HAP-1 (cell line): ENCODE results near the gene OR4K15.
"Not testable (repeated sequence)": the region's sequence is repeated elsewhere in the genome, so short reads cannot be mapped to it uniquely, and the experiment has no call there.

ENCODE experiments used
- DNase-seq, 2 experiments: peaks; one replicate each; pipeline ENCODE4 v3.0.0-alpha.2; 2016 to 2020; ENCODE audit warnings: low spot score in 2 of 2
- H3K27me3 ChIP-seq: fragments of 250-450 bp; sonication (Bioruptor Pico); 2 replicates; pipeline ENCODE4 v1.5.1; 2020; ENCODE audit warnings: low read depth, mild to moderate bottlenecking, moderate library complexity
- H3K36me3 ChIP-seq: fragments of 250-450 bp; sonication (Bioruptor Pico); replicated peaks from 2 replicates; pipeline ENCODE4 v1.5.1; 2020; ENCODE audit warnings: mild to moderate bottlenecking
- H3K4me1 ChIP-seq: fragments of 250-450 bp; sonication (Bioruptor Pico); 2 replicates; pipeline ENCODE4 v1.5.1; 2020; ENCODE audit warnings: mild to moderate bottlenecking
- H3K4me3 ChIP-seq: fragments of 250-450 bp; sonication (Bioruptor Pico); 2 replicates; pipeline ENCODE4 v1.5.1; 2020; ENCODE audit warnings: mild to moderate bottlenecking, moderate library complexity
- H3K9me3 ChIP-seq: fragments of 250-450 bp; sonication (Bioruptor Pico); 2 replicates; pipeline ENCODE4 v1.5.1; 2020; ENCODE audit warnings: mild to moderate bottlenecking, moderate library complexity
- in situ Hi-C: fragments of 300-500 bp; cut with MboI; formaldehyde crosslinking; loops from 3 replicates; pipeline ENCODE4 v1.14.3; 2020; ENCODE audit warnings: low sequenced_read_pairs, inconsistent platforms, mixed read lengths

Gene OR4K15

GRCh38 chr14:19975291-19975690 lies at the start of gene OR4K15:
OR4K15 (plus strand) TSS chr14:19975591; CDS start chr14:19975591, 0 bp downstream.
- Histone ChIP-seq H3K4me1 (no peaks in the 10 kb centered on the region), H3K4me3 (no peak within 1 kb of the TSS), H3K36me3 (no peaks in the 10 kb centered on the region), H3K9me3 (no peaks in the 10 kb centered on the region), H3K27me3 (no peaks in the 10 kb centered on the region)
- in situ Hi-C loops, result no loop called here
- no peak for DNase-seq

- Histone ChIP-seq H3K36me3 (no peaks in the 10 kb centered on the region), H3K4me3 (no peak within 1 kb of the TSS), H3K27me3 (no peaks in the 10 kb centered on the region), H3K9me3 (peaks cover 17% of the 10 kb centered on the region), H3K4me1 (no peaks in the 10 kb centered on the region)
- no peak for DNase-seq
- in situ Hi-C loops, result no loop called here
Measured at GRCh38 chr14:19930617-19931016, 44.8 kb upstream of the OR4K15 start, which contains the start of gene OR4K1. OR4K1 (plus strand) TSS chr14:19930917; CDS start chr14:19935667, 4,750 bp downstream.

GRCh38 chr14:19941668-19942067 lies 33.7 kb upstream of the OR4K15 start:
- DNase-seq, result no peak
- no peaks in the 10 kb centered on the region for H3K27me3 ChIP-seq
- H3K36me3 ChIP-seq, result no peaks in the 10 kb centered on the region
- H3K9me3 ChIP-seq, result peaks cover 7% of the 10 kb centered on the region; the same call in 1 of the 2 replicates
- in situ Hi-C loops, result no loop called here
- H3K4me1 ChIP-seq, result no peaks in the 10 kb centered on the region
- H3K4me3 ChIP-seq, result no peak overlapping the region

GRCh38 chr14:19947413-19948090 lies 27.8 kb upstream of the OR4K15 start:
- no peak overlapping the region for H3K4me3 ChIP-seq
- in situ Hi-C loops, result no loop called here
- H3K36me3 ChIP-seq, result no peaks in the 10 kb centered on the region
- H3K9me3 ChIP-seq, result peaks cover under 1% of the 10 kb centered on the region
- no peaks in the 10 kb centered on the region for H3K4me1 ChIP-seq
- no peaks in the 10 kb centered on the region for H3K27me3 ChIP-seq
- DNase-seq, result no peak

- H3K36me3 ChIP-seq, result no peaks in the 10 kb centered on the region
- H3K4me1 ChIP-seq, result no peaks in the 10 kb centered on the region
- in situ Hi-C loops, result no loop called here
- no peaks in the 10 kb centered on the region for H3K27me3 ChIP-seq
- H3K4me3 ChIP-seq, result no peak overlapping the region
- DNase-seq, result no peak
- H3K9me3 ChIP-seq, result peaks cover 3% of the 10 kb centered on the region; the same call in 1 of the 2 replicates
Measured at GRCh38 chr14:19949218-19949617, 26.2 kb upstream of the OR4K15 start.

- DNase-seq, H3K9me3 ChIP-seq, H3K27me3 ChIP-seq, H3K36me3 ChIP-seq, H3K4me3 ChIP-seq, in situ Hi-C loops, H3K4me1 ChIP-seq: not testable (repeated sequence)
Measured at GRCh38 chr14:19969735-19970134, 5.7 kb upstream of the OR4K15 start.

GRCh38 chr14:19974844-19975243 lies 547 bp upstream of the OR4K15 start:
- no peak for DNase-seq
- in situ Hi-C loops, result no loop called here
- no peaks in the 10 kb centered on the region for H3K36me3 ChIP-seq
- H3K4me1 ChIP-seq, result no peaks in the 10 kb centered on the region
- no peaks in the 10 kb centered on the region for H3K27me3 ChIP-seq
- no peak overlapping the region for H3K4me3 ChIP-seq
- no peaks in the 10 kb centered on the region for H3K9me3 ChIP-seq

GRCh38 chr14:19993438-19993837 lies 18.0 kb downstream of the OR4K15 start:
- H3K9me3 ChIP-seq, result no peaks in the 10 kb centered on the region; the same call in 1 of the 2 replicates

GRCh38 chr14:20001863-20002262 lies 26.5 kb downstream of the OR4K15 start, which contains the start of gene OR4Q2:
OR4Q2 (plus strand) TSS chr14:20002163.
- no peaks in the 10 kb centered on the region for H3K4me1 ChIP-seq
- in situ Hi-C loops, result no loop called here

More at GRCh38 chr14:19993438-19993837, 18.0 kb downstream of the OR4K15 start:
- Histone ChIP-seq H3K4me3 (no peak overlapping the region), H3K36me3 (no peaks in the 10 kb centered on the region), H3K4me1 (no peaks in the 10 kb centered on the region), H3K27me3 (no peaks in the 10 kb centered on the region)
- no peak for DNase-seq
- in situ Hi-C loops, result no loop called here

GRCh38 chr14:20002319-20002718 lies 26.9 kb downstream of the OR4K15 start:
- Histone ChIP-seq H3K36me3 (no peaks in the 10 kb centered on the region), H3K27me3 (no peaks in the 10 kb centered on the region), H3K4me3 (no peak overlapping the region), H3K4me1 (no peaks in the 10 kb centered on the region), H3K9me3 (no peaks in the 10 kb centered on the region; the same call in 1 of the 2 replicates)
- in situ Hi-C loops, result no loop called here
- no peak for DNase-seq

More at GRCh38 chr14:20001863-20002262, 26.5 kb downstream of the OR4K15 start, which contains the start of gene OR4Q2:
- no peaks in the 10 kb centered on the region for H3K36me3 ChIP-seq
- DNase-seq, result no peak
- no peaks in the 10 kb centered on the region; the same call in 1 of the 2 replicates for H3K9me3 ChIP-seq
- H3K4me3 ChIP-seq, result no peak within 1 kb of the TSS
- no peaks in the 10 kb centered on the region for H3K27me3 ChIP-seq

GRCh38 chr14:20008156-20008555 lies 32.8 kb downstream of the OR4K15 start:
- DNase-seq, result no peak
- H3K4me3 ChIP-seq, result no peak overlapping the region
- H3K27me3 ChIP-seq, result no peaks in the 10 kb centered on the region
- no peaks in the 10 kb centered on the region; the same call in 1 of the 2 replicates for H3K9me3 ChIP-seq
- in situ Hi-C loops, result no loop called here
- H3K4me1 ChIP-seq, result no peaks in the 10 kb centered on the region
- no peaks in the 10 kb centered on the region for H3K36me3 ChIP-seq

GRCh38 chr14:20019257-20019865 lies 44.0 kb downstream of the OR4K15 start, which contains the start of gene OR4K14:
OR4K14 (minus strand) TSS chr14:20019307; CDS start chr14:20015193, 4,114 bp downstream.
- in situ Hi-C loops, result no loop called here
- DNase-seq, result no peak
- no peaks in the 10 kb centered on the region for H3K9me3 ChIP-seq

More at GRCh38 chr14:20019257-20019865, 44.0 kb downstream of the OR4K15 start, which contains the start of gene OR4K14:
- Histone ChIP-seq H3K4me1 (no peaks in the 10 kb centered on the region), H3K27me3 (no peaks in the 10 kb centered on the region), H3K36me3 (no peaks in the 10 kb centered on the region), H3K4me3 (no peak within 1 kb of the TSS)
